HG02571 (cell line): ENCODE data around the gene SLC27A3.

ENCODE experiments used
- ATAC-seq: cut with Tn5 transposase; IDR thresholded peaks from one replicate; pipeline ENCODE4 v1.9.1; 2021; ENCODE audit warnings: mild to moderate bottlenecking, moderate library complexity; ENCODE audit not compliant: unreplicated experiment

The SLC27A3 gene, protein sequence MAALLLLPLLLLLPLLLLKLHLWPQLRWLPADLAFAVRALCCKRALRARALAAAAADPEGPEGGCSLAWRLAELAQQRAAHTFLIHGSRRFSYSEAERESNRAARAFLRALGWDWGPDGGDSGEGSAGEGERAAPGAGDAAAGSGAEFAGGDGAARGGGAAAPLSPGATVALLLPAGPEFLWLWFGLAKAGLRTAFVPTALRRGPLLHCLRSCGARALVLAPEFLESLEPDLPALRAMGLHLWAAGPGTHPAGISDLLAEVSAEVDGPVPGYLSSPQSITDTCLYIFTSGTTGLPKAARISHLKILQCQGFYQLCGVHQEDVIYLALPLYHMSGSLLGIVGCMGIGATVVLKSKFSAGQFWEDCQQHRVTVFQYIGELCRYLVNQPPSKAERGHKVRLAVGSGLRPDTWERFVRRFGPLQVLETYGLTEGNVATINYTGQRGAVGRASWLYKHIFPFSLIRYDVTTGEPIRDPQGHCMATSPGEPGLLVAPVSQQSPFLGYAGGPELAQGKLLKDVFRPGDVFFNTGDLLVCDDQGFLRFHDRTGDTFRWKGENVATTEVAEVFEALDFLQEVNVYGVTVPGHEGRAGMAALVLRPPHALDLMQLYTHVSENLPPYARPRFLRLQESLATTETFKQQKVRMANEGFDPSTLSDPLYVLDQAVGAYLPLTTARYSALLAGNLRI

DNA sequence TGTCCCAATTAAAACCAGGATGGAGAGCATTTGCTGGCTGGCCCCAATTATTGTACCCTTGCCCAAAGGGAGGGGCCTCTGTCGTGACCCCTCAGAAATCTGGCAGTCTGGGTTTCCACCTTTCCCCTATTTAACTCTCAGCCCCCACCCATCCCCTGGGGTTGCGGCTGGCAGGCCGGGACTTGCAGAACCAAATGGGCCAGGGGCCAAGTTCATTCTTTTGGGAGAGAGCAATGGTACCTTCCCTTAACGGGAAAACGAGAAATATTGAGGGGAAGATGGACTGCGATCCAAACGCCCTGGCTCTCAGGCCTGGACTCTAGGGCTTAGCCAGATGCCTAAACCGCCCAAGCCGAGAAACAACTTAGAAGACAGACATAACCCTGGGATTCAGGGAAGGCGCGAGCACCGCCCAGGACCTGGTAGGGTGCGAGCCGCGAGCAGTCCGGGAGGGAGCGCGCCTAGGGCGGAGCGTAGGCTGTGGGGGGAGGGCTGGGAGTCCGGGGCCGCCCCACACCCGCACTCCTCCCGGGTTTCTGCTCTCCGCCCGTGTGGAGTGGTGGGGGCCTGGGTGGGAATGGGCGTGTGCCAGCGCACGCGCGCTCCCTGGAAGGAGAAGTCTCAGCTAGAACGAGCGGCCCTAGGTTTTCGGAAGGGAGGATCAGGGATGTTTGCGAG is at the start of gene SLC27A3:
SLC27A3 (plus strand) TSS at position 628 of the 678 bp plus-strand sequence. CDS start 91 bp downstream, outside the sequence.
- no peak for ATAC-seq

DNA sequence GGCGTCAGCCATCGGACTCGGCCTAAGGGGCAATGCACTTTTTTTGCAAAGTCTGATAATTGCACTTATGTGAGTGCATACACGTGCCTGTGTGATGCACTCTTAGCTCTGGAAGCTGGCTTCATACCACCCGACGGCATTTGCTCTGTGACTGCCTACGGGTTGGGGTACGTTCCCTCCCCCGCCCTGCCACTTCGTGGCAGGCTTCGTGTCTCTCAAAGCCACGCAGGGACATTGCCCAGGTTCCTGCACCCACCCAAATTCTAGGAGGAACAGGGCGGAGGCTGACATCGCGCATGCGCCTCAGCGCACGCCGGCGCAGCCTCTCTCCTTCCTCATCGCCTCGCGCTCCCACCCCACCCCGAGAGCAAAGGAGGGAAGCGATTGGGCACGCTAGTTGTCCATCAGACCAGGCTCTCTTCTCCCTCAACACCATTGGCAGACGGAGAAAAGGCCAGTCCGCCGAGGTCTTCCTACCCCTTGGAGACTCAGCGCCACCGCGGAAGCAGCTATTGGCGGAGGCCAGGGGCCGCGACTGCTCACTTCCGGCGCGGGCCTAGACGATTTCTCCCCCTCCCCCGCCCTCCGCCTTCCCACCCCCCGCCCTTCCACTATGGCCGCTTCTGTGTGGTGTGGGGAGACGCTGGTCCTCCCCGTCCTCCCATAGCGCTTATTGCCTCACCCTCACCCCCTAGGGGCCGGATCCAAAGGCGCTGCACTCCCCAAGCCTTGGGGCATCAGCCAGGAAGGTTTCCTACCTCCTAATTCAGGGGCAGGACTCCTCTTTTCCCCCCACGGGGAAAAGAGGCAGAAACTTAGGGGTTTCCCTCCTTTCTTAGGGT is 47.5 kb upstream of the SLC27A3 start, which contains the start of gene INTS3:
INTS3 (plus strand) TSS at position 588 of the 842 bp plus-strand sequence. CDS start 585 bp downstream, outside the sequence.
- peak; percentile 97 for ATAC-seq

DNA sequence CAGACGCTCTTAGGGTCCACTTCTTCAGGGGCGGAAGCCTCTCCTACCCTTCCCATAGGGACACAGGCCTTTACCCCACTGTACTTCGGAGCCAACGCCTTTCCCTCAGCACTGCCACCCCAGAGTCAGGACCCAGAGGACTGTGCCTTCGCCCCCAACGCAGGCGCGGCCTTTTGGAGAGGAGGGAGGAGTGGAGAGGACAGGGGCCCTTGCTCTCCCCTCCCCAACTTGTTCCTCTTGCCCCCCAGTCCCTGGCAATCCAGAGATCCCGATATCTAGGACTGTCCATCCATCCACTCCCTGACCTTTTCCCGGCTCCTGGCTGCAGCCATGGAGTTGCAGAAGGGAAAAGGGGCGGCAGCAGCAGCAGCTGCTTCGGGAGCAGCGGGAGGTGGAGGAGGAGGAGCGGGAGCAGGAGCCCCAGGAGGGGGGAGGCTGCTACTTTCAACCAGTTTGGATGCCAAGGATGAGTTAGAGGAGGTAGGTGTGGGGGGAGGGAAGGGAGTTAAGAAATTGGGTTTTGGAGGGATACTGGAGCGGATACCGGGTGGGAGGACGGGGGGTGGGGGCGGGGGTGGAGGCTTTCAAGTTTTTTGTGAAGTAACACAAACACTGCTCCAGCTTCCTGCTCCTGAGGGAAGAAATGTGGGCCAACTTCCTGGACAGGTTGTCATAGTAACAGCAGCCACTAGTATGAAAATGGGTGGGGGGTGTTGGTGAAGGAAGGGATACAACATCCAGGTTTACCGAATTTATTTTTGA is 46.7 kb upstream of the SLC27A3 start:
- no peak for ATAC-seq

DNA sequence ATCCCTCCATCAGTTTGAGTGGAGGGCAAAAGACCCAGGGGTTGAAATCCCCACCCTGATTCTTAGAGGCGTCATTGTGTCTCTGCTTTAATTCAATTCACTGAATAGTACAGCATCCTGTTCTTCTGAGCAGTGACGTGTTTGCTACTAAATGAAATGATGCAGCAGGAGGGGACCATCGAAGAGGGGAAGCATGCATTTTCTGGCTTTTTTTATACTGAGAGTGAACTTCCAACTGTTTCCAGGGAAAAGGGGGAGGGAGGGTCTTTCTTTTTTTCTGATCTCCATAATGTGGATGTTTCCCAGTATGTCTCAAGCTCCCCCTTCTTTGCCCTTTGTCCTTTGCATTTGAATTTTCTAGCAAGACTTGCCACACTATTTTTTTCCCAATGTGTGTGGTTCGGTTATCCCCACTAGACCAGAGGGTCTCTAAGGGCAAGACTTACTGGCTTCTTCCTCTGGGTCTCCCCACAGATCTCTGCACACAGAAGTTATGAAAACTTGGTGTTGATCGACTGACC is 44.7 kb upstream of the SLC27A3 start:
- no peak for ATAC-seq

DNA sequence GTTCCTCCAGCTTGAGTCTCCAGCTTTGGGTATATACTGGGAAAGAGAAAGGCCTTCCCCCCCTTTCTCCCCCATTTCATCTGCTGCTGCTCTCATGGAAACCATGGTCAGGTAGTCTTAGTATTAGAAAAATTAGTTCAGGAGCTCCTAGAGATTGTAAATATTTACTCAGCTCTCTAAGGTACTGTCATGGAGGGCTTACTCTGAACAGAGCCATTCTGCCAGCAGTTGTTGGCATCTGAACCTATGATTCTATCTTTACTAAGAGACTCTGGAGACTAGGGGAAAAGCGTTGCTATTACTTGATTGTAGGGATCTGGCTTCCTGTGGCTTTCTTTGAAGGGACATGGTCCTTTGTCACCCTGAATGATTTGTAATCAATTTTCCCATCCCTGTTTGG is 41.2 kb upstream of the SLC27A3 start:
- no peak for ATAC-seq

DNA sequence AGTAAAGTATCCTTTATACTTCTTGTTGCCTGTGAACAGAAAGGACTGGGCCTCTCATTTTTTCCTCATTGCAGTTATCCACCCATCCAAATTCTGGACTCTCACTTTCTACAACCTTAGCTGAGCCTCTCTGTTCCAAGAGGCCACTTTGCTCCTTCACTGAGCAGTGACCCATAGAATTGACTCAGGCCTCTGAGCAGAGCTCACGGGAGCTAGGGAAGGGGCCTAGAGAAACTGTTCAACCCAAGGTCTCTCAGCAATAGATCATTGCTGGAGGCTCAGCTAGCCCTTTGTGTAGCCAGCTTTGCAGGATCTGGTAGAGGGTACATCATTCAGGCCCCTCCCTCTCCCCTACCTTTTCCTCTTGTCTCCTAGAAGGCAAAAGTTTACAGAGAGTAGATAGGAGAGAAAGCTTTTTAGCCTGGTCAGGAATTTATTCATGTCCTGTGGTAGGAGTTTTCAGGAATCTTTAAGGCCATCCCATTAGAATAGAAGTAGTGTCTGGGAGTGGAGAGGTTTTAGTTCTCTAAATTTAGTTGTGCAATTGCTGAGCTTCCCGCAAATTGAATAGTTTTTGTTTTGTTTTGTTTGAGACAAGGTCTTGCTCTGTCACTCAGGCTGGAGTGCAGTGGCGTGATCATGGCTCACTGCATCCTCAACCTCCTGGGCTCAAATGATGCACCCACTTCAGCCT is 40.7 kb upstream of the SLC27A3 start:
- no peak for ATAC-seq

DNA sequence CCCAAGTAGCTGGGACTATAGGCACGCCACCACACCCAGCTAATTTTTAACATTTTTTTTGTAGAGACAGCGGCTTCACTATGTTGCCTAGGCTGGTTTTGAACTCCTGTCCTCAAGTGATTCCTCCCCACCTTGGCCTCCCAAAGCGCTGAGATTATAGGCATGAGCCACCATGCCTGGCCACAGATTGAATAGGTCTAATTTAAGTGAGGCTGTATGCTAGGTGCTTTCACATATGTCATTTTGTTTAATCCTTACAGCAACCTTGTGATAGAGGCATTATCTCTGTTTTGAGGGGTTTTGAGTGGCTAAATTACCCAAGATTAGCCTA is 40.2 kb upstream of the SLC27A3 start:
- no peak for ATAC-seq

DNA sequence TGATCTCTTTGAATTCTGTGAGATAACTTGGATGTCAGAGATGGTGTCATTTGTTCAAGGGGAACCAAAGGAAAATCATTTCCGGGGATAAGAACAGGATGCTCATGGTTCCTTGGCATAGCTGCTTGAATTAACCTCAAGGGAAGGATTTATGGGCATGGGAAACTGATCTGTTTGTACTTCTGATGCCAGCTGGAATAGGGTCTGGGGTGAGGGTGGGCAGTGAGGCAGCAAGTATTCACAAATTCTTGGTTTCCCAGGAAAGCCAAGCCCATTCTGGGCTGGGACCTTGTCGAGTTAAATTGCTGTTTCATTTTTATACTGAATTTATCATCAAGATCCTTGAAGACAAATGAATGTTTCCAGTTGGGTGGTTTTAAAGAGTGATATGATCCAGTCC is 33.2 kb upstream of the SLC27A3 start:
- ATAC-seq: no peak

DNA sequence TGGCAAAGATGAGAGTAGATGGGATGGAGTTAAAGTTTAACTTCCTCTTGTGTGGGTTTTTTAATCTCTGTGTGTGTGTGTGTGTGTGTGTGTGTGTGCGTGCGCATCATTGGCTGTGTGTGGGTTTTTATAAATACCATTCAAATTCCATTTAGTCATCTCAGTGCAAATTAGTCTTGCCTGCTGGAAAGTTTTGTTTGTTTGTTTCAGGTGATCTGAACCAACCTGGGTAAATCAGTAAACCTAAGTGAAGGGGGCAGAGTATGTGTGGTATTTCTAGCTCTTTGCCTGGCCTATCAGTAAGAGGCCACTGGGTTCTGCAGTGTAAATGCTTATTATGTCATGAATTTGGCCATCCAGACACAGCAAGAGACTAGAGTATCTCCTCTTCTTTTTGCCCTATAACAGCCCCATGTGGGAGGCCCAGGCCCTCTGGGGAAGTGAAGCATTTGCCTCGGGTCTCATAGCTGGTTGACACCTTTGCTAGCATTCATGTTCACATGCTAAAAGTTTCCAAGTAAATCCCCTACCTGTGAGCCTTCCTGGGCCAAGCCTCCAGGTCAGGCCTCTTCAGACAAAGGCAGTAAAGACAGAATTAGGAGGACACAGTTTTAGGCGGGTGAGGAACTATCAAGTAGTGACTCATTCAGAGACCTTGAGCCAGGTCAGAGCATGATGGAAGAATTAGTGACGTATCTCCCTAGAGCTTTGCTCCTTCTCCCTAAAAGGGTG is 32.6 kb upstream of the SLC27A3 start:
- ATAC-seq: peak; percentile 53

DNA sequence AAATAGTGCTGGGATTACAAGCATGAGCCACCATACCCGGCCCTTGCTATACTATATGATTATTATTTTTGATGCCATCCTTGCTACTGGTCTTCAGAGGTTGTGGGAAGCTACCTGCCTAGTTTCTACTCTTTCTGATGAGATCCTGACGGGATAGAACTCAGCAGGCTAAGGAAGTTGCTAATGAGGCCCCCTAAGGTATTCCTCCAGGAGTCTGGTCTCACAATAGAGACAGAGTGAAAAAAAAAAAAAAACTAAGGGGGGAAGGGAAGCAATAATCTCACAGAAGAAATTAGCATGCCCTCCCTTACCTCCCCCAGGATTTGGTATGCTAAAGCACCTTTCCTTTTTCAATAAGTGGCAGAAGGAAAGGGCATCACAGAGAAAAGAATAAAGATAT is 29.8 kb upstream of the SLC27A3 start:
- no peak for ATAC-seq

DNA sequence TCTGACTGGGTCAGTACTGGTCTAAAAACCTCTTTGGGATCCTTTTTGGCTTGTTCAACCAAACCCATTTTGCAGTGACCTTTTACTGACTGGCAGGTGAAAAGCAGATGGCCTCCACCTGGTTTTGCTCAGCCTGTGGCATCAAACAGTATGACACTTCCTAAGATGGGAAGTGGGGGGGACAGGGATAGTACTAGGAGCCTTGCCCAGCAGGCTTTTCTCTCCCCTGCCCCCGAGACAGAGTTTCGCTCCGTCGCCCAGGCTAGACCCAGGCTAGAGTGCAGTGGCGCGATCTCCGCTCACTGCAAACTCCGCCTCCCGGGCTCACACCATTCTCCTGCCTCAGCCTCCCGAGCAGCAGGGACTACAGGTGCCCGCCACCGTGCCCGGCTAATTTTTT is 29.0 kb upstream of the SLC27A3 start:
- no peak for ATAC-seq

DNA sequence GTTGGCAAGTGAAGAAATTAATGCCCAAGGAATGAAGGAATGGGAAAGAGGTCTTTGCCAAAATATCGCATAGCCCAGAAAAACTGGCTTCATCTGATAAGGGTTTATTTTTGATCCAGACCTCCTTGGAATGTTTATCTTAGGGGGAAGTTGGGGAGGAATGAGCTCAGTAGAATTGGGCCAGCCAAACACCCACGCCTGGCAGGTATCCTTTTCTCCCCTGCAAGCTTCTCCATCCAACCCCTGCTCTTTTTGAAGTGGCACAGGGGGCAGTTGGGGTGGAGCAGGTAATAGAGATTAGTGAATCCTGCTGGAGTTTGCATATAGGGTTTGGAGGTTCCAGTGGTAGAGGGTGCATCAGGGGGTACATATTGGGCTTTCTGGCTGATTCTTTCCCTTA is 26.3 kb upstream of the SLC27A3 start:
- no peak for ATAC-seq

DNA sequence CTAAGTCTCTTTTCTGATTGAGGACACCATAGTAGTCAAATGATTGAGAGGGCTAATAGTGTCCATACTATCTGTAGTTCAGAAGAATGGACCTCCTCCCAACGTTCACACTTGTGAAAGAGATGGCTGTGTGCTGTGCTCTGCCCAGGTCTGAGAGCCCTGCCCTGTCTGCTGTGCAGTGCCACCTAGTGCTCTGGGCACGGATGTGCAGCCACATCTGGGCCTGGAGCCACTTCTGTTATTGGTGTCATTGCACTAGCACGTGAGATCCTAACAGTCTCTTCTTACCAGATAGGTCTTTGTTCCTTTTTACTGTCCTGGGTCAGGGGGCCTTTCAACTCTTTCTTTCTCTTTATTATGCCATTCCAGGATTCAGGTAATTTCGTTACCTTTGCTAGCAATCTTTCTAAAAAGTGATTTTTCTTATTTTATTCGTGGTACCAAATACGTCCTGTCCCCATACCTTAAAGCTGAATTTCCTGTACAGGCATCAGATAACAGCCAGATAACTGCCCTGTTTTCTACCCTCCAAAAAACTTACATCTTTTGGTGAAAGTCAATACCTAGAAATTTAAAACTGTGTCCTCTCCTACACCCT is 25.7 kb upstream of the SLC27A3 start:
- peak; percentile 70 for ATAC-seq

DNA sequence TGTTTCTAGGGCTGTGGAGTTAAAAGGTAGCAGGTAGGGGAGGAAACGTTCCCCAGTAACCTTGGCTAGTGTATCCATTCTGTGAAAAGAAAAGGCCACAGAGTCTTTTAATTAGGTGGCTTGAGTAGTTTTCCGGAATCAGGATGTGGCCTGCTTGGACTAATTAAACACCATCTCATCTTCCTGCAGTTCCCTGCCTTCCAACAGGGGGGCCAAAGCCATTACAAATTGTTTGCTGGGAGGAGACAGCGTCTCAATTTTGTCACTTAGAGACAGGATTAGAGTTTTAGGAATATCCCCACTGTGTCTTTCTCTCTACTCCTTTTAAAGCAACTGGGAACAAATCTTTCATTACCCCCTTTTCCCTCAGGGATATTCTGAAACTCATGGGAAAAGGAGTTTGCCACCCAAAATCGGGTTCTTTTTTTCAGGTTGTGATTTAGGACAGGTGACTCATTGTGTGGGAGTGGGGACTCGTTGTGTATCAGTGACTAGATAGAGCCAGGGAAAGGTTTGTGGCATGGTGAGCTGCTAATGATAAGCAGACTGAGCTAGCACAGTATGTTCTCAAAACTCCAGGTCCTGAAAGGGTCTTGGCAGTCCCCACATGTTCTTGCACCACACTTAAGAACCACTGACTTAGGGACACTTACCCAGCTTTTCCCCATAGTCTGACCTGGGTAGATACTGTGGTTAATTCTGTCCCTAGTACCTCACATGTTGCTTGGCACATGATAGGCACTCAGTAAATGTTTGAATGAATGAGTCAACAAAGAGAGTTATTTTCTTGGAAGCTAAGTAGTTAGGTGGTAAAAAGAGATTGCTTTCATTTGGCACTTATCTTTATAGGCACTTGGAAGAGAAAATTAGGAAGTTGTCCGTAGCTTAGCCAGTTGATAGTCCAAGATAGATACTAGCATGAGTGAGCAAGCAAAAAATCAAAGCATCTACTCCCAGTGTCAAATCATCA is 24.9 kb upstream of the SLC27A3 start:
- ATAC-seq: no peak

DNA sequence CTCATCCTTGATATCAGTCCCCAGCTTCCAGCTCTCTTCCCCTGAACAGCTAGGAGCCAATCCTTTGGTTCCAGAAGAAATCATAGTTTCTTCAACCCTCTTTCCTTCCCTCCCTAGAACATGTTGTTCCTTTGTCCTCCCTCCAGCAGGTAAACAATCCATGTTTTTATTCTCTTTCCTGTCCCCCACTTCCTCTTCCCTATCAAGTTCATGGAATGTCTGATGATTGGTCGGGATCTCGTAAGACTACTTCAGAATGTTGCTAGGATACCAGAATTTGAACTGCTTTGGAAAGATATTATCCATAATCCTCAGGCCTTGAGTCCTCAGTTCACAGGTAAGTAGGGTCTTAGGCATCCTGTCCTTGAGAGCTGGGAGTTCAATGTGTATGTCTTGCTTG is 23.1 kb upstream of the SLC27A3 start:
- ATAC-seq: no peak

DNA sequence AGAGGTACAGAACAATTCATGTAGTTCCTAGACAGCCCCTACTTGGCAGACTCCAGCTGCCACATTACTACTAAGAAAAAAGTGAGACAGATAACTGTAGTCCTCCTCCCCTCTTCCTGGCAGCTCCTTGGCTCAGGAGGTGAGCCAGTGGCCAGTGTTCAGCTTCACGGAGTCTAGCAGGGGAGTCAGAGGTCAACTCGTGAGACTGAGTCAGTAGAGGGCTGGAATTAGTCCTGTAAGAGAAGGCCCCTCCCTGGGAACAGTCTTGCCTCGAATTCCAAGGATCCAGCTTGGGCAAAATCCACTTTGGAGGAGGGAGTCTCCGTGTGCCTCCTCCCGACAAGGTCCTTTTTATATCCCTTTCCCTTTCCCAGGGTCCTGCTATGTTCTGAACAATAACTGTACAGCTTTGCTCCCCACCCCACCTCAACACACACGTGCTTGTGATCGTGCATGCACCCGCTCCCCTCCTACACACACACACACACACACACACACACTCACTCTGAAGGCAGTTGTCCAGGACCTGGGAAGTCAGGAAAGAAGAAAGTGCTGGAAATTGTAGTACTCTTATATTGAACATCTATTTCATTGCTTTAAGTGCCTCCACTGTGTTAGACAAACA is 22.5 kb upstream of the SLC27A3 start:
- ATAC-seq: no peak

DNA sequence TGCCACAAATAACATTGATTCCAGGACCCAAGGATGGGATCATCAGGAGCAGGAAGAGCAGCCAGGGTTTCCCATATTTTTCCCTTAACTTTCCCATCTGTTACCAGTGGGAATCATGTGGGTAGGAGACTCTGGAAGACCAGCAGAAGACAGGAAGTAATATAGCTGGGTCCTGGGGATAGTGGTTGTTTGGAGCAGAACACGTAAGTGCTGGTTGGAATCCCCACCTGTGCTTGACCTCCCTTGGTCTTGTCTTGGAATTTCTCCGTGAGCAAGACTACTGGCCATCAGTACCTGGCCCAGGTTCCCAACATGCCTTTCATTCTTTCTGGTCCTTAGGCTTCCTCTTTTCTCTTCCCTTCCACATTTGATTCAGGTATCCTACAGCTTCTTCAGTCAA is 20.9 kb upstream of the SLC27A3 start:
- ATAC-seq: no peak
